ENCODE data around the gene TRH.

Gene TRH, protein sequence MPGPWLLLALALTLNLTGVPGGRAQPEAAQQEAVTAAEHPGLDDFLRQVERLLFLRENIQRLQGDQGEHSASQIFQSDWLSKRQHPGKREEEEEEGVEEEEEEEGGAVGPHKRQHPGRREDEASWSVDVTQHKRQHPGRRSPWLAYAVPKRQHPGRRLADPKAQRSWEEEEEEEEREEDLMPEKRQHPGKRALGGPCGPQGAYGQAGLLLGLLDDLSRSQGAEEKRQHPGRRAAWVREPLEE

DNA sequence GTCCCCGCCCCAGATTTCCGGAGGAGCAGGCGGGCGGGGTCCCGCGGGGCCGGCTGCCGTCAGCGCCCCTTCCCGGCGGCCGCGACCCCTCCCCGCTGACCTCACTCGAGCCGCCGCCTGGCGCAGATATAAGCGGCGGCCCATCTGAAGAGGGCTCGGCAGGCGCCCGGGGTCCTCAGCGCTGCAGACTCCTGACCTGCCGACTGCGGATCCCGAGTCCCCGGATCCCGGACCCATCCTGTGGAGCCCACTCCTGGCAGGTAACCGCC is at the start of gene TRH:
Gene TRH, plus strand, starts transcription at position 157 of the 269 bp plus-strand sequence. CDS start 1,097 bp downstream, outside the sequence.
- peaks cover 8% of the 10 kb centered on the region for H3K4me1 Mint-ChIP-seq (ENCODE audit: low read depth)
- H3K27me3 Mint-ChIP-seq, result peaks cover 73% of the 10 kb centered on the region
- H3K36me3 Mint-ChIP-seq (ENCODE audit: low read depth), result no peaks in the 10 kb centered on the region
- H3K27ac Mint-ChIP-seq, result no peak within 1 kb of the TSS
- H3K4me3 Mint-ChIP-seq, result peak within 1 kb of the TSS; percentile 61
- no peak for DNase-seq
- H3K9me3 Mint-ChIP-seq, result no peaks in the 10 kb centered on the region

DNA sequence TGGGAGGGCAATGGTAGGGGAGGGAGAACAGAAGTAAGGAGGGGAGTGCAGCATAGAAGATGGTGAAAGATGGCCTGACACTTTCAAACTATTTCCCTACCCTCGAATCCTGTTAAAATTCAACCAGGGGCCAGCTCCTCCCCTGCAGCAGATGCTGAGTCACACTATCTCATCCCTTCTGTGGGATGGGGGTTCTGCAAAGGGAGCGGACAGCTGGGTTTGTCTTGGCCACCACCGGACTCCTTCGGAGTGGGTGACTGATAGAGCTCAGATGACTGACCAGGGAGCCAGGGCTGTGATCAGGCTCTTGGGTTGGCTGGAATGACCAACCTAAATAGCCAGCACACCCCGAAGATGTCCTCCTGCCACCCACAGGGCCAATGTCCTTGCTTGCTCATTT is 47.4 kb upstream of the TRH start:
- DNase-seq, result no peak
- Mint-ChIP-seq H3K36me3 (ENCODE audit: low read depth) (no peaks in the 10 kb centered on the region), H3K4me3 (no peak overlapping the region), H3K27ac (no peak overlapping the region), H3K9me3 (peaks cover 15% of the 10 kb centered on the region), H3K27me3 (peaks cover 12% of the 10 kb centered on the region), H3K4me1 (ENCODE audit: low read depth) (no peaks in the 10 kb centered on the region)

DNA sequence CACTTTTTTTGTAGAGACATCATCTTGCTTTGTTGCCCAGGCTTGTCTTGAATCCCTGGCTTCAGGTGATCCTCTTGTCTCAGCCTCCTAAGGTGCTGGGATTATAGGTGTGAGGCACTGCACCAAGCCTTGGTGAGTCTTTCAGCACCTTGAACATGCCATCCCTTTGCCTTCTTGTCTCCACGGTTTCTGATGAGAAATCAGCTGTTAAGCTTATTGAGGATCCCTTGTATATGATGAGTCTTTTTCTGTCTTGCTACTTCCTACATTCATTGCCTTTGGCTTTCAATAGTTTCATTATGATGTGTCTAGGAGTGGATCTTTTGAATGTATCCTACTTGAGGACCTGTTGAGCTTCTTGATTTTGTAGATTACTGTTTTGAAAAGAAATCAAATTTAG is 45.1 kb upstream of the TRH start:
- Mint-ChIP-seq H3K4me1 (ENCODE audit: low read depth) (no peaks in the 10 kb centered on the region), H3K36me3 (ENCODE audit: low read depth) (no peaks in the 10 kb centered on the region), H3K27me3 (peaks cover 12% of the 10 kb centered on the region), H3K4me3 (no peak overlapping the region), H3K27ac (no peak overlapping the region), H3K9me3 (peaks cover 15% of the 10 kb centered on the region)
- no peak for DNase-seq

DNA sequence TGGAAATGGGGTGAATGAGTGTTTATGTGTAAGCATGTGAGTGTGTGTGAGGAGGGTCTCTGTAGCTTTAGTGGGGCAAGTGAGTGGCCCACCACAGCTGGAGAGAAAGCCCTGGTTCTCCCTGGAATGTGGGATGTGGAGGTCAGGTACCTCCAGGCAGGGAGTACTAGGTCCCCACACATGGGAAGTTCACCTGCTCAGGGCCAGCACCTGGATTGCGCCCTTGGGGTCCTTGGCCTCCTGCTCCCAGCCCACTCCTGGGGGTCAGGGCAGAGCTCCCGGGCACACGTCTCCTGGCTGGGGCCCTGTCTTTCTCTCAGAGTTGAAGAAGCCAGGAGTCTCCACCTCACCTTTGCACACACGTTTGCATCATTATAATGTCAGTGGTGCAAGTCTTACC is 41.0 kb upstream of the TRH start:
- no peak overlapping the region for H3K4me3 Mint-ChIP-seq
- no peaks in the 10 kb centered on the region for H3K27me3 Mint-ChIP-seq
- DNase-seq, result no peak
- H3K9me3 Mint-ChIP-seq, result peaks cover 10% of the 10 kb centered on the region
- peaks cover 8% of the 10 kb centered on the region for H3K4me1 Mint-ChIP-seq (ENCODE audit: low read depth)
- H3K36me3 Mint-ChIP-seq (ENCODE audit: low read depth), result no peaks in the 10 kb centered on the region
- no peak overlapping the region for H3K27ac Mint-ChIP-seq

DNA sequence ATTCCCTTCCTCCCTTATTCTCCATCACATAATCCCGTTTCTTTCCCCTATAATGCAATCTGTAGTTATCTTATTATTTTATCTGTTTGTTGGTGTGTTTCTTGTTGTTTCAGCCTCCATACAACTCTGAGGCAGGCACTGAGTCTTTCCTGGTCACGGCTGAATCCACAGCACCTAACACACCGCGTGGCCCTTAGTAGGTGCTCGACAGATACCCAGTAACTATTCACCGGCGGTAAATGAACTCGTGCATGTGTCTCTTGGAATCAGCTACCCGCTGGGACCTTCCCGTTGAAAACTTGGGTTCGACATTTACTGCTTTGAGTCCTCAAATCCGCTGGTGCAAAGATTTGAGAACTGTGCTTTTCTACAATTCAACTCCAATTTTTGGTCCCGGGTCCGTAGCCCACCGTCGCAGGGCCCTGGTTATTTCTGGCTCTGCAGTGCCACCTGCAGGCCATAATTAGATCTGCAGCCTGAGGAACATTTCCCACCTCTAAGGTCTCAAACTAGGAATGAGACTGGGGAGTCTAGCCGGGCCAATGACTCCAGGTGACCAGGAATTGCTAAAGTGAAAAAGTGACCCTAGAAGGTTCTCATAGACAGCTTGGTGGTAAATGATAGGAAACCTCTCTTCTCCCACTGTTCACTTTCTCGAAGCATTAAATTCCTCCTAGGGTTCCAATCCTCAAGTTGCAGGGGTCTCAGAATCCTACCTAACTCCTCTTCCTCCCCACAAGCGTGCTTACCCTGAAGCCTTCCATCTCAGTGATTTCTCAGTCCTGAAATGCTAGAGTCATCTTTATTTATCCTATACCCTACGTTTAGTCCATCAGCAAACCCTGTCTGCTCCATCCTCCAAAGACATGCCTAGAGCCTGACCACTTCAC is 40.0 kb upstream of the TRH start:
- H3K36me3 Mint-ChIP-seq (ENCODE audit: low read depth), result no peaks in the 10 kb centered on the region
- H3K4me3 Mint-ChIP-seq, result no peak overlapping the region
- H3K27ac Mint-ChIP-seq, result no peak overlapping the region
- H3K4me1 Mint-ChIP-seq (ENCODE audit: low read depth), result peaks cover 8% of the 10 kb centered on the region
- peak; percentile 55 for DNase-seq
- H3K27me3 Mint-ChIP-seq, result no peaks in the 10 kb centered on the region
- H3K9me3 Mint-ChIP-seq, result peaks cover 8% of the 10 kb centered on the region

DNA sequence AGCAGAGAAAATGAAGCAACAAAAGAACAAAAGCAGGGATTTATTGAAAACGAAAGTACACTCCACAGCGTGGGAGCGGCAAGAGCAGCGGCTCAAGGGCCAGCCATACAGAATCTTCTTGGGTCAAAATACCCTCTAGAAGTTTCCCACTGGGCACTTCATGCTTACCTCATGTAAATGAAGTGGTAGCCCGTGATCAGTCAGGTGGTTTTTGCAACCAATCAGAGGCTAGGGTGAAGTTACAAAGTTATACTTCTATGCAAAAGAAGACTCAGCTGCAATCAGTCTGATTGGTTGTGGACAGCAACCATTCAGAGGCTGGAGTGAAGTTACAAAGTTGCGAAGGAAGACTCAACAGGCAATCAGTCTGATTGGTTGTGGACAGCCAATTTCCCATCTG is 37.8 kb upstream of the TRH start:
- Mint-ChIP-seq H3K36me3 (ENCODE audit: low read depth) (no peaks in the 10 kb centered on the region), H3K9me3 (no peaks in the 10 kb centered on the region), H3K4me1 (ENCODE audit: low read depth) (peaks cover 8% of the 10 kb centered on the region), H3K4me3 (peak overlapping the region; percentile 30), H3K27me3 (no peaks in the 10 kb centered on the region), H3K27ac (no peak overlapping the region)
- DNase-seq, result no peak

DNA sequence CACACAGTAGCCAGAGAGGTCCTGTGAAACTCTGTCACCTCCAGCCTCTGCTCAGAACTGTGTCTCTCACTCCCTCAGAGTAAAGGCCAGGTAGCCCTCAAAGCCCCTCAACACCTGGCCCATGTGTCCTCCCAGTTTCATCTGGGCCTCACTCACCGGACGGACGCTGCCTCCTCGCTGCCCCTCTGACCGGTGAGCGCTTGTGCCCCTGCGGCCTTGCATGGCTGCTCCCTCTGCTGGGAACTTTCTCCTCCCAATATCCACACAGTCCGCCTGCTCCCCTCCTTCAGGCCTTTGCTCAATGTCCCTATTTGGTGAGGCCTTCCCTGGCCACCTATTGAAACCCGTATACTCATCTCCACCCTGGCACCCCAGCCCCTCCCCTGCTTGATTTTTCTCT is 36.8 kb upstream of the TRH start:
- Mint-ChIP-seq H3K36me3 (ENCODE audit: low read depth) (no peaks in the 10 kb centered on the region), H3K27me3 (peaks cover 3% of the 10 kb centered on the region), H3K27ac (no peak overlapping the region), H3K4me1 (ENCODE audit: low read depth) (peaks cover 8% of the 10 kb centered on the region), H3K9me3 (no peaks in the 10 kb centered on the region), H3K4me3 (no peak overlapping the region)
- no peak for DNase-seq

DNA sequence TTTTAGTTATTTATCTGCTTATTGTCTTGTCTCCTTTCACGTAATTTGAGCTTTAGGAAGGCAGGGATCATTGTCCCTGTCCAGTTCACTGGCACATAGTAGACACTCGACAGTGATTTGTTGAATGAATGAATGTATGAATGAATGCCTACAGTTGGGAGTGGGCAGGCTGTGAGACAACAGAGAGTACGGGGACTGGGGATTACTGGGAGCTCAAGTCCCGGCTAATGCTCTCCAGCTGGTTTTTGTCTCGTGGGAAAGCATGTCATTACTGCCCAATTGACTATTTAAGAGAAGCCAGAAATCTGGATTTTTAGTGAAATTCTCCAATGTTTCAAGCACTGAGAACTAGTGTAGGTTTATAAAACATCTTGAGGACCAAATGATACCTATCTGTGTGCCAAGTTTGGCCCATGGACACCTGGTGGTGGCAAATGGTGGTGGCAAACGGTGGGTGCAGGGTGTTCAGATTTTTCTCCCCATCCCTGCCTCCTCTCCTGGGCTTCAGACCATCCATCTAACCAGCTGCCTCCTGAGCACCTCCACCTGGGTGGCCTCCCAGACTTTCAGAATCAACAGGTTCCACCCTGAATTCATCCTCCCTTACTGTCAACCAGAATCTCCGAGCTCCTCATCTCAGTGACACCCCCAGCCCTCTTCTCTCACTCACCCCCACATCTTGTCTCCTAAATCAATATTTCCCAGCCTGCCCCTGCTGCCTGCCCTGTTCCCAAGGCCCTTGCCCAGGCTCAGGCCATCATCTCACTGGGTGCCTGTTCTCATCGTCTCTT is 36.2 kb upstream of the TRH start:
- no peak for DNase-seq
- no peak overlapping the region for H3K4me3 Mint-ChIP-seq
- peaks cover 3% of the 10 kb centered on the region for H3K27me3 Mint-ChIP-seq

DNA sequence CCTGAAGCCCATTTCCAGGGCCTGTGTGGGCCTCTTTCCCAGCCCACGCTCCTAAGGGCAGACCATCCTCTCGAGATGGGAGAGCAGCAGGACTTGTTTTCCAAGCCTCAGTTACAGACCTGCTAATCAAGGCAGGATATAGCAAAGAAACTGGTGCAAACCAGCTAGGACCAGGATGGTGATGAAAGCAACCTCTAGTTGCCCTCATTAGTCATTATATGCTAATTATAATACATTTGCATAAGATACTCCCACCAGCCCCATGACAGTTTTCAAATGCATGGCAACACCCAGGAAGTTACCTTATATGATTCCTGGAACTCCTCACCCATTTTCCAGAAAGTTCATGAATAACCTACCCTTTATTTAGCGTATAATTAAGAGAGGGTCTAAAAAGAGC is 34.4 kb upstream of the TRH start:
- Mint-ChIP-seq H3K27me3 (peaks cover 10% of the 10 kb centered on the region), H3K9me3 (no peaks in the 10 kb centered on the region), H3K27ac (no peak overlapping the region), H3K4me3 (no peak overlapping the region), H3K4me1 (ENCODE audit: low read depth) (peaks cover 8% of the 10 kb centered on the region), H3K36me3 (ENCODE audit: low read depth) (no peaks in the 10 kb centered on the region)
- no peak for DNase-seq

More for the DNA sequence above, 36.2 kb upstream of the TRH start:
- Mint-ChIP-seq H3K27ac (no peak overlapping the region), H3K9me3 (no peaks in the 10 kb centered on the region), H3K4me1 (ENCODE audit: low read depth) (peaks cover 8% of the 10 kb centered on the region), H3K36me3 (ENCODE audit: low read depth) (no peaks in the 10 kb centered on the region)

DNA sequence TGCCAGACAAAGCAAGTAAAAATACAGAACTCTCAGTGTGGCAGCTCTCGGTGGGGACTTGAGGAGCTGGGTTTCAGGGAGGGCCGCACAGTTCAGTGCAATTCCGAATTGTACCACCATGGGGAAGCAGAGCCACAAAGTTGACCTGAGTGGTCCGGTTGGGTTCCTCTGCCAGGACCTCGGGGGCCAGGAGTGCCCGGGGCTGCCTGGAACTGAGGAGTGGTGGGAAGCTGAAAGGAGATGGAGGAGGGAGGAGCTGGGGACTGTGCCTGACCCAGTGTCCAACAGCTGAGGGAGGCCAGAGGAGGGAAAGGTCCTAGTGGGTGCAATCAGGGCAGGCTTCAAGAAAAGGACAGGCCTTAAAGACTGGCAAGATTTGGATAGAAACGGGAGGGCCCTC is 32.2 kb upstream of the TRH start:
- Mint-ChIP-seq H3K4me1 (ENCODE audit: low read depth) (no peaks in the 10 kb centered on the region), H3K27me3 (peaks cover 14% of the 10 kb centered on the region), H3K9me3 (no peaks in the 10 kb centered on the region), H3K27ac (no peak overlapping the region), H3K36me3 (ENCODE audit: low read depth) (no peaks in the 10 kb centered on the region), H3K4me3 (no peak overlapping the region)
- DNase-seq, result peak; percentile 53

DNA sequence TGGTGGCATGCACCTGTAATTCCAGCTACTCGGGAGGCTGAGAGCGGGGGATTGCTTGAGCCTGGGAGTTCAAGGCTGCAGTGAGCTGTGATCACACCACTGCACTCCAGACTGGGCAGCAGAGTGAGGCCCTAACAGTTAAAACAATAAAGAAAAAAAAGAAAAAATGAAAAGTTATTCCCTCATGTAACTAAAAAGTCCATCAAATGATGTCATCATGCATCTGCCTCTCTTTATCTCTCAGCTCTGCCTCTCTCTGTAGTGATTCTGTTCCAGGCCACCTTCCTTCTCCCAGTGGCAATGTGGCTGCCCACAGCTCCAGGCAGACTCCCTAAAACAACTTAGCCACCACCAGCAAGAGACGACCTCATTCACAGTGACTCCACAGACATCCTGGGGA is 31.5 kb upstream of the TRH start:
- H3K9me3 Mint-ChIP-seq, result no peaks in the 10 kb centered on the region
- H3K36me3 Mint-ChIP-seq (ENCODE audit: low read depth), result no peaks in the 10 kb centered on the region
- H3K27ac Mint-ChIP-seq, result no peak overlapping the region
- H3K27me3 Mint-ChIP-seq, result peaks cover 16% of the 10 kb centered on the region
- no peaks in the 10 kb centered on the region for H3K4me1 Mint-ChIP-seq (ENCODE audit: low read depth)
- DNase-seq, result no peak
- no peak overlapping the region for H3K4me3 Mint-ChIP-seq

DNA sequence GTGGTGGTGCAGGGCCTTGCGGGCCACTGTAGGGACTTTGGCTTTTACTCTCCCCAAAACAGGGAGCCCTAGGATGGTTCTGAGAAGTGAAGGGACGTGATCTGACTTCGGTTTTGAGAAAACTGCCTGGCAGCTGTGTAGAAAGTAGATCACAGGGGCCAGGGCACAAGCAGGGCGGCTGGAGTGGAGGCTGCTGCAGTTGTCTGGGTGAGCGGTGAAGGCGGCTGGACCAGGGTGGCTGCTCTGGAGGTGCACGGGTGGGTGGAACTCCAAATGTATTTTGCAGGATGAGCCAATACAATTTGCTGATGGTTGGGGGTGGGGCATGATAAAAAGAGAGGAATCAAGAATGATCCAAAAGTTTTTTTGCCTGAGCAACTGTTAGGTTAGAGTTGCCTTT is 29.8 kb upstream of the TRH start:
- Mint-ChIP-seq H3K27ac (no peak overlapping the region), H3K4me1 (ENCODE audit: low read depth) (no peaks in the 10 kb centered on the region)

DNA sequence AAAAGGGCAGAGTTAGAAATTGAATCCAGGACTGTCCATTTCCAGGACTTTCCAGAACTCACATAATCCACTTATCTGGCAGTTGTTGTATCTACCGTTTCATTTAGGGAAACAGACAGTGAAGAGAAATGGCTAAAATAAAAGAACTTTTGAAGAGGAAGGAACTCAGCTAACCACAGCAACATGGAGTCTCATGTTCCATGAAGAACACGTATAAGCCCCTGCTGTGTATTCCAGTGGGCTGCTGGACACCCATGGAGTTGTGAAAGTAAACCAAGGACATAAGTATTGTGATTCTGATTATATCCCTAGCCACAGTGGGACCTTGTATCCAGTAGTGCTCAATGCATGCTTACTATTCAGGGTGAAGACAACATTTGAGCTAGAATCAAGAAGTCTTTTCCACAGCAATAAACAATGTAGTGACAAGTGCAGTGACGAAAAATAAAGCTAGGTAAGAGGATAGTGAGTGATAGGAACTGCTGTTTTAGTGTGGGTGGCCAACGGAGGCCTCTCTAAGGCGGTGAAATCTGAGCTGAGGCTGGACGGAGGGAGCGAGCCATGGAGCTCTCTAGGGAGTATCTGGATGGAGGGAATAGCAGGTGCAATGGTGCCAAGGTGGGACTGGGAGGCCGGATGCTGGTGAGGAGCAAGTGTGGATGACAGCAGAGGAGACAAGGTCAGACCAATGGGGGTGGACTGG is 26.8 kb upstream of the TRH start:
- H3K4me3 Mint-ChIP-seq, result no peak overlapping the region
- DNase-seq, result no peak
- no peaks in the 10 kb centered on the region for H3K9me3 Mint-ChIP-seq
- no peaks in the 10 kb centered on the region for H3K4me1 Mint-ChIP-seq (ENCODE audit: low read depth)
- no peaks in the 10 kb centered on the region for H3K36me3 Mint-ChIP-seq (ENCODE audit: low read depth)
- peaks cover 14% of the 10 kb centered on the region for H3K27me3 Mint-ChIP-seq
- no peak overlapping the region for H3K27ac Mint-ChIP-seq

More for the DNA sequence above, 29.8 kb upstream of the TRH start:
- DNase-seq, result no peak
- peaks cover 17% of the 10 kb centered on the region for H3K27me3 Mint-ChIP-seq
- H3K36me3 Mint-ChIP-seq (ENCODE audit: low read depth), result no peaks in the 10 kb centered on the region
- H3K9me3 Mint-ChIP-seq, result no peaks in the 10 kb centered on the region
- H3K4me3 Mint-ChIP-seq, result no peak overlapping the region

DNA sequence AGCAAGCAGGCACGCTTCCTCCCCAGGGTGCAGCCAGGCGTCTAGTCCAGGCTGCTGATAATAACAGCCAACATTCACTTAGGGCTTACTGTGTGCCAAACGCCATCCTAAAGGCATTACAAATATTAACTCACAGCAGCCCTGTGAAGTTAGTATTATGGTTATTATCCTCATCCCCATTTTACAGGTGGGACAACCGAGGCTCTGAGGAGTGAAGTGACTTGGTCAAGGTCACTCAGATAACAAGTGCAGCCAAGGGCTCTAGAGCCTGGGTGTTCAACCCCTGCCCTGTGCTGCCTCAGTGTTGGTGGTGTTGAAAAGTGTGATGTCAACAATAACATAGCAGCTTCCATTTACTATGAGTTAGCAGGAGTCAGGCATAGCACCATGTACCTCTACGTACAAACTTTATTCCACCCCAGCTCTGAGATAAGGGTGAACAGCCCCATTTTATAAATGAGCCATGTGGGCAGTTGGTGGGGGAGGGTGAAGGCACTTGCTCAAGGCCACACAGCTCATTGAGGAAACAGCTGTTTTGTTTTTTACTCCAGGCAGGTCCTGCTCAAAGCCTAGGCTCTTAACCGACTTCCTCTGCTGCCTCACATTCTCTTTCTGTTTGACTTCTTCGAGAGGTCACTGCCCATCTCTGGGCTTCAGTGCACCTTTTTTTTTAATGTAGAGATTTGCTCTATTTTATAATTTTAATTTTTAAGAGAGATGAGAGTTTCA is 24.0 kb upstream of the TRH start:
- H3K4me1 Mint-ChIP-seq (ENCODE audit: low read depth), result no peaks in the 10 kb centered on the region
- H3K36me3 Mint-ChIP-seq (ENCODE audit: low read depth), result no peaks in the 10 kb centered on the region
- H3K4me3 Mint-ChIP-seq, result no peak overlapping the region
- H3K27ac Mint-ChIP-seq, result no peak overlapping the region
- H3K9me3 Mint-ChIP-seq, result no peaks in the 10 kb centered on the region
- DNase-seq, result no peak
- H3K27me3 Mint-ChIP-seq, result peaks cover 5% of the 10 kb centered on the region
